GM11168 (cell line): ENCODE results near the gene CCDC33.

Experiments used
- in situ Hi-C: fragments of 300-500 bp; cut with MboI; formaldehyde crosslinking; loops from one replicate; pipeline ENCODE4 v1.12.0; 2022; ENCODE audit warnings: low sequenced_read_pairs; ENCODE audit not compliant: unreplicated experiment

CCDC33 gene

GRCh38 chr15:74227968-74228722, 8.0 kb upstream of the CCDC33 start:
- in situ Hi-C loops: no loop called here

- in situ Hi-C loops: no loop called here
Measured at GRCh38 chr15:74228723-74229081, 7.4 kb upstream of the CCDC33 start.

GRCh38 chr15:74229686-74230085, 6.4 kb upstream of the CCDC33 start:
- in situ Hi-C loops: no loop called here

GRCh38 chr15:74231475-74231874, 4.7 kb upstream of the CCDC33 start:
- in situ Hi-C loops: no loop called here

GRCh38 chr15:74233373-74233772, 2.8 kb upstream of the CCDC33 start:
- in situ Hi-C loops: no loop called here

GRCh38 chr15:74233851-74234597, 2.1 kb upstream of the CCDC33 start:
- in situ Hi-C loops: no loop called here

- in situ Hi-C loops: no loop called here
Measured at GRCh38 chr15:74234598-74234875, 1.6 kb upstream of the CCDC33 start.

GRCh38 chr15:74239051-74239705, 3.1 kb downstream of the CCDC33 start:
- in situ Hi-C loops: no loop called here

- in situ Hi-C loops: no loop called here
Measured at GRCh38 chr15:74240002-74240568, 4.0 kb downstream of the CCDC33 start.

- in situ Hi-C loops: no loop called here
Measured at GRCh38 chr15:74240897-74241614, 4.9 kb downstream of the CCDC33 start.

GRCh38 chr15:74242441-74243185, 6.5 kb downstream of the CCDC33 start:
- in situ Hi-C loops: no loop called here

GRCh38 chr15:74243431-74243830, 7.3 kb downstream of the CCDC33 start:
- in situ Hi-C loops: no loop called here

- in situ Hi-C loops: no loop called here
Measured at GRCh38 chr15:74244822-74245341, 8.8 kb downstream of the CCDC33 start.

GRCh38 chr15:74245342-74245931, 9.3 kb downstream of the CCDC33 start:
- in situ Hi-C loops: no loop called here

GRCh38 chr15:74250266-74250665, 14.1 kb downstream of the CCDC33 start:
- in situ Hi-C loops: no loop called here

- in situ Hi-C loops: no loop called here
Measured at GRCh38 chr15:74251131-74251811, 15.1 kb downstream of the CCDC33 start.

GRCh38 chr15:74252291-74252690, 16.2 kb downstream of the CCDC33 start:
- in situ Hi-C loops: no loop called here

- in situ Hi-C loops: no loop called here
Measured at GRCh38 chr15:74252721-74253120, 16.6 kb downstream of the CCDC33 start.
